Neural progenitor cell (in vitro differentiated cells): Measurements from ENCODE around the gene CGB5. TPM values are rescaled to one million over a fixed set of nuclear protein-coding genes. Genes with fewer than 3 reads are reported as not detected.
A peak's percentile ranks its signal among the peaks of the same experiment; 100 is the strongest.
"Not testable (repeated sequence)": the region's sequence is repeated elsewhere in the genome, so short reads cannot be mapped to it uniquely, and the experiment has no call there.

Experiments used
- DNase-seq: peaks from one replicate; pipeline ENCODE4 v3.0.0-alpha.2; 2016; ENCODE audit warnings: low spot score
- H2AFZ ChIP-seq: fragments of 200-600 bp; sonication (generic); replicated peaks from 2 replicates; pipeline ENCODE4 v1.6.1; 2016; ENCODE audit warnings: antibody characterized with exemption
- H3F3A ChIP-seq: fragments of 200-600 bp; sonication (generic); 2 replicates; pipeline ENCODE4 v1.6.1; 2016; ENCODE audit warnings: antibody characterized with exemption, low read depth
- H3K27ac ChIP-seq: fragments of 200-600 bp; sonication (generic); 2 replicates; pipeline ENCODE4 v1.5.1; 2016; ENCODE audit warnings: mild to moderate bottlenecking
- H3K27me3 ChIP-seq: fragments of 200-600 bp; sonication (generic); 2 replicates; pipeline ENCODE4 v1.6.1; 2016; ENCODE audit warnings: mild to moderate bottlenecking, moderate library complexity
- H3K36me3 ChIP-seq: fragments of 200-600 bp; sonication (generic); 2 replicates; pipeline ENCODE4 v1.5.1; 2016
- H3K4me1 ChIP-seq: fragments of 200-600 bp; sonication (generic); 2 replicates; pipeline ENCODE4 v1.6.1; 2016; ENCODE audit warnings: mixed run types
- H3K4me2 ChIP-seq: fragments of 200-600 bp; sonication (generic); 2 replicates; pipeline ENCODE4 v1.6.1; 2016
- H3K4me3 ChIP-seq: fragments of 200-600 bp; sonication (generic); 2 replicates; pipeline ENCODE4 v1.5.1; 2016
- H3K79me2 ChIP-seq: fragments of 200-600 bp; sonication (generic); 2 replicates; pipeline ENCODE4 v1.6.1; 2016; ENCODE audit warnings: low read depth
- H3K9ac ChIP-seq: fragments of 200-600 bp; sonication (generic); 2 replicates; pipeline ENCODE4 v1.6.1; 2016
- H3K9me3 ChIP-seq: fragments of 200-600 bp; sonication (generic); 2 replicates; pipeline ENCODE4 v1.5.1; 2016; ENCODE audit warnings: low read depth
- H4K20me1 ChIP-seq: fragments of 200-600 bp; sonication (generic); 2 replicates; pipeline ENCODE4 v1.6.1; 2016; ENCODE audit warnings: low read depth
- H3K27ac Mint-ChIP-seq: 3 replicates; pipeline ENCODE4 v1.8.0; 2021; ENCODE audit warnings: mixed read lengths
- H3K27me3 Mint-ChIP-seq: 2 replicates; pipeline ENCODE4 v1.8.0; 2022; ENCODE audit warnings: low read depth, mild to moderate bottlenecking, inconsistent platforms, moderate library complexity, mixed read lengths; ENCODE audit not compliant: insufficient read depth
- H3K36me3 Mint-ChIP-seq: 3 replicates; pipeline ENCODE4 v1.8.0; 2021; ENCODE audit warnings: mixed read lengths
- H3K4me1 Mint-ChIP-seq: 3 replicates; pipeline ENCODE4 v1.8.0; 2021; ENCODE audit warnings: mixed read lengths
- H3K4me3 Mint-ChIP-seq: 3 replicates; pipeline ENCODE4 v1.8.0; 2021; ENCODE audit warnings: mild to moderate bottlenecking, moderate library complexity, mixed read lengths
- H3K9me3 Mint-ChIP-seq: 3 replicates; pipeline ENCODE4 v1.8.0; 2020; ENCODE audit warnings: mixed read lengths
- EZH2 ChIP-seq: fragments of 200-600 bp; sonication (generic); IDR thresholded peaks from 2 replicates; pipeline ENCODE4 v1.6.1; 2017; ENCODE audit warnings: antibody characterized with exemption, mild to moderate bottlenecking, moderate library complexity
- EZH2phosphoT487 ChIP-seq: fragments of 200-600 bp; sonication (generic); IDR thresholded peaks from 2 replicates; pipeline ENCODE4 v1.6.1; 2017; ENCODE audit warnings: antibody characterized with exemption
- total RNA-seq: library from RNA; depleted of rRNA; stranded (reverse); fragments of >200 nt; gene quantifications from 2 replicates; pipeline ENCODE4 v1.2.3, GENCODE V29; 2015; ENCODE audit warnings: low replicate concordance
- TF ChIP-seq, protein P1 (sequence below): fragments of 200-600 bp; sonication (generic); IDR thresholded peaks from 2 replicates; pipeline ENCODE4 v1.5.1; 2017; ENCODE audit warnings: antibody characterized with exemption, mild to moderate bottlenecking

The CGB5 gene
- total RNA-seq, 1 donor from 2014 or later: not detected

- peaks cover 13% of the 10 kb centered on the region for H3K4me1 ChIP-seq
- peak overlapping the region; percentile 78 for H3K4me3 Mint-ChIP-seq
- H3K9me3 Mint-ChIP-seq: no peaks in the 10 kb centered on the region
- no peaks in the 10 kb centered on the region for H3K9me3 ChIP-seq
- peak; percentile 84 for TF ChIP-seq EZH2
- TF ChIP-seq, protein P1, sequence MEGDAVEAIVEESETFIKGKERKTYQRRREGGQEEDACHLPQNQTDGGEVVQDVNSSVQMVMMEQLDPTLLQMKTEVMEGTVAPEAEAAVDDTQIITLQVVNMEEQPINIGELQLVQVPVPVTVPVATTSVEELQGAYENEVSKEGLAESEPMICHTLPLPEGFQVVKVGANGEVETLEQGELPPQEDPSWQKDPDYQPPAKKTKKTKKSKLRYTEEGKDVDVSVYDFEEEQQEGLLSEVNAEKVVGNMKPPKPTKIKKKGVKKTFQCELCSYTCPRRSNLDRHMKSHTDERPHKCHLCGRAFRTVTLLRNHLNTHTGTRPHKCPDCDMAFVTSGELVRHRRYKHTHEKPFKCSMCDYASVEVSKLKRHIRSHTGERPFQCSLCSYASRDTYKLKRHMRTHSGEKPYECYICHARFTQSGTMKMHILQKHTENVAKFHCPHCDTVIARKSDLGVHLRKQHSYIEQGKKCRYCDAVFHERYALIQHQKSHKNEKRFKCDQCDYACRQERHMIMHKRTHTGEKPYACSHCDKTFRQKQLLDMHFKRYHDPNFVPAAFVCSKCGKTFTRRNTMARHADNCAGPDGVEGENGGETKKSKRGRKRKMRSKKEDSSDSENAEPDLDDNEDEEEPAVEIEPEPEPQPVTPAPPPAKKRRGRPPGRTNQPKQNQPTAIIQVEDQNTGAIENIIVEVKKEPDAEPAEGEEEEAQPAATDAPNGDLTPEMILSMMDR: peak; percentile 52
- peak; percentile 85 for TF ChIP-seq EZH2phosphoT487
- H3K27ac Mint-ChIP-seq: no peak overlapping the region
- peaks cover 64% of the 10 kb centered on the region for H3K27me3 ChIP-seq
- DNase-seq: peak; percentile 87
- H2AFZ ChIP-seq: peak overlapping the region; percentile 75
- peaks cover 5% of the 10 kb centered on the region for H4K20me1 ChIP-seq
- no peak overlapping the region for H3K9ac ChIP-seq
- H3K4me2 ChIP-seq: peak overlapping the region; percentile 76
- peaks cover 22% of the 10 kb centered on the region for H3K4me1 Mint-ChIP-seq
- no peak overlapping the region for H3K27ac ChIP-seq
- H3K36me3 ChIP-seq: no peaks in the 10 kb centered on the region
- no peaks in the 10 kb centered on the region for H3K79me2 ChIP-seq
- no peaks in the 10 kb centered on the region for H3F3A ChIP-seq
- peaks cover 40% of the 10 kb centered on the region for H3K27me3 Mint-ChIP-seq
- H3K4me3 ChIP-seq: peak overlapping the region; percentile 48
- H3K36me3 Mint-ChIP-seq: no peaks in the 10 kb centered on the region
Observed at GRCh38 chr19:49056101-49056901, 12.7 kb downstream of the CGB5 start.

GRCh38 chr19:49056902-49057596 lies 13.4 kb downstream of the CGB5 start:
- Histone ChIP-seq H3K4me2 (peak overlapping the region; percentile 76), H3K4me3 (peak overlapping the region; percentile 48), H3K4me1 (peaks cover 13% of the 10 kb centered on the region), H2AFZ (peak overlapping the region; percentile 75), H3K27me3 (peaks cover 65% of the 10 kb centered on the region)
- not testable (repeated sequence) for H3K9me3 ChIP-seq, H3K9me3 Mint-ChIP-seq, DNase-seq, H4K20me1 ChIP-seq, H3K27ac ChIP-seq, H3F3A ChIP-seq, H3K27ac Mint-ChIP-seq, H3K36me3 Mint-ChIP-seq, H3K36me3 ChIP-seq, H3K79me2 ChIP-seq, H3K9ac ChIP-seq
- Mint-ChIP-seq H3K4me3 (peak overlapping the region; percentile 78), H3K4me1 (peaks cover 22% of the 10 kb centered on the region), H3K27me3 (peaks cover 42% of the 10 kb centered on the region)
- TF ChIP-seq EZH2 (peak; percentile 91), EZH2phosphoT487 (peak; percentile 65)

GRCh38 chr19:49057636-49058234 lies 14.1 kb downstream of the CGB5 start, which contains the start of gene CGB7:
Gene CGB7 (minus strand): TSS chr19:49057749. CDS start chr19:49055375, 2,374 bp downstream.
- H3K4me1 ChIP-seq: peaks cover 13% of the 10 kb centered on the region
- peak within 1 kb of the TSS; percentile 76 for H3K4me2 ChIP-seq
- TF ChIP-seq, protein P1: no peak
- TF ChIP-seq EZH2 (no peak), EZH2phosphoT487 (no peak)
- no peaks in the 10 kb centered on the region for H3K79me2 ChIP-seq
- no peak within 1 kb of the TSS for H3K9ac ChIP-seq
- peak within 1 kb of the TSS; percentile 75 for H2AFZ ChIP-seq
- peak within 1 kb of the TSS; percentile 48 for H3K4me3 ChIP-seq
- H3K9me3 ChIP-seq: no peaks in the 10 kb centered on the region
- no peaks in the 10 kb centered on the region for H3F3A ChIP-seq
- peak within 1 kb of the TSS; percentile 78 for H3K4me3 Mint-ChIP-seq
- no peaks in the 10 kb centered on the region for H3K36me3 ChIP-seq
- no peaks in the 10 kb centered on the region for H3K36me3 Mint-ChIP-seq
- H4K20me1 ChIP-seq: peaks cover 5% of the 10 kb centered on the region
- peak; percentile 87 for DNase-seq
- no peak within 1 kb of the TSS for H3K27ac ChIP-seq
- H3K27me3 Mint-ChIP-seq: peaks cover 44% of the 10 kb centered on the region
- peaks cover 22% of the 10 kb centered on the region for H3K4me1 Mint-ChIP-seq
- no peaks in the 10 kb centered on the region for H3K9me3 Mint-ChIP-seq
- H3K27me3 ChIP-seq: peaks cover 65% of the 10 kb centered on the region
- H3K27ac Mint-ChIP-seq: no peak within 1 kb of the TSS
